ENCODE data around the gene PRDX5. TPM values are rescaled to one million over a fixed set of nuclear protein-coding genes. Genes with fewer than 3 reads are reported as not detected.

Gene PRDX5
- total RNA-seq, 1 experiment from 2014 or later: 341 TPM

- in situ Hi-C loops (cut with HindIII; ENCODE audit: low pct_unique_long_range_greater_than_20kb, low sequenced_read_pairs): no loop called here
- no peak for DNase-seq (ENCODE audit: low read depth)
These were observed 30.1 kb upstream of the PRDX5 start for GRCh38 chr11:64287676-64288352.

- in situ Hi-C loops (cut with HindIII; ENCODE audit: low pct_unique_long_range_greater_than_20kb, low sequenced_read_pairs): no loop called here
- DNase-seq (ENCODE audit: low read depth): no peak
These were observed 29.6 kb upstream of the PRDX5 start for GRCh38 chr11:64288353-64288750.

GRCh38 chr11:64289002-64289564 is 28.8 kb upstream of the PRDX5 start:
- in situ Hi-C loops (cut with HindIII; ENCODE audit: low pct_unique_long_range_greater_than_20kb, low sequenced_read_pairs): no loop called here
- DNase-seq (ENCODE audit: low read depth): no peak

- in situ Hi-C loops (cut with HindIII; ENCODE audit: low pct_unique_long_range_greater_than_20kb, low sequenced_read_pairs): no loop called here
These were observed 27.3 kb upstream of the PRDX5 start for GRCh38 chr11:64290352-64291261.

GRCh38 chr11:64291262-64291751 is 26.6 kb upstream of the PRDX5 start, which contains the start of gene KCNK4:
Gene KCNK4 (plus strand): TSS chr11:64291302. CDS start chr11:64293019, 1,717 bp downstream.
- no peak for DNase-seq (ENCODE audit: low read depth)
- in situ Hi-C loops (cut with HindIII; ENCODE audit: low pct_unique_long_range_greater_than_20kb, low sequenced_read_pairs): no loop called here

More at GRCh38 chr11:64290352-64291261, 27.3 kb upstream of the PRDX5 start:
- no peak for DNase-seq (ENCODE audit: low read depth)

GRCh38 chr11:64291752-64292459 is 26.0 kb upstream of the PRDX5 start:
- in situ Hi-C loops (cut with HindIII; ENCODE audit: low pct_unique_long_range_greater_than_20kb, low sequenced_read_pairs): no loop called here
- DNase-seq (ENCODE audit: low read depth): no peak

- DNase-seq (ENCODE audit: low read depth): no peak
- in situ Hi-C loops (cut with HindIII; ENCODE audit: low pct_unique_long_range_greater_than_20kb, low sequenced_read_pairs): no loop called here
These were observed 25.3 kb upstream of the PRDX5 start for GRCh38 chr11:64292460-64293254.

- DNase-seq (ENCODE audit: low read depth): no peak
- in situ Hi-C loops (cut with HindIII; ENCODE audit: low pct_unique_long_range_greater_than_20kb, low sequenced_read_pairs): no loop called here
These were observed 23.1 kb upstream of the PRDX5 start for GRCh38 chr11:64294774-64295173.

GRCh38 chr11:64295760-64296159 is 22.2 kb upstream of the PRDX5 start:
- DNase-seq (ENCODE audit: low read depth): no peak
- in situ Hi-C loops (cut with HindIII; ENCODE audit: low pct_unique_long_range_greater_than_20kb, low sequenced_read_pairs): no loop called here

- in situ Hi-C loops (cut with HindIII; ENCODE audit: low pct_unique_long_range_greater_than_20kb, low sequenced_read_pairs): no loop called here
- DNase-seq (ENCODE audit: low read depth): no peak
These were observed 21.7 kb upstream of the PRDX5 start for GRCh38 chr11:64296236-64296635.

- in situ Hi-C loops (cut with HindIII; ENCODE audit: low pct_unique_long_range_greater_than_20kb, low sequenced_read_pairs): no loop called here
These were observed 20.9 kb upstream of the PRDX5 start for GRCh38 chr11:64296830-64297698.

GRCh38 chr11:64297699-64298358 is 20.1 kb upstream of the PRDX5 start:
- no peak for DNase-seq (ENCODE audit: low read depth)
- in situ Hi-C loops (cut with HindIII; ENCODE audit: low pct_unique_long_range_greater_than_20kb, low sequenced_read_pairs): no loop called here

More at GRCh38 chr11:64296830-64297698, 20.9 kb upstream of the PRDX5 start:
- DNase-seq (ENCODE audit: low read depth): no peak

GRCh38 chr11:64298966-64299846 is 18.7 kb upstream of the PRDX5 start:
- in situ Hi-C loops (cut with HindIII; ENCODE audit: low pct_unique_long_range_greater_than_20kb, low sequenced_read_pairs): no loop called here
- DNase-seq (ENCODE audit: low read depth): no peak

- DNase-seq (ENCODE audit: low read depth): no peak
- in situ Hi-C loops (cut with HindIII; ENCODE audit: low pct_unique_long_range_greater_than_20kb, low sequenced_read_pairs): no loop called here
These were observed 17.9 kb upstream of the PRDX5 start, which contains the start of gene CATSPERZ for GRCh38 chr11:64299847-64300648. Gene CATSPERZ (plus strand): TSS chr11:64300358. CDS start chr11:64300411, 53 bp downstream.

All from Caki2 (cell line).